NCI-H146 treated with DMSO at 0.1 percent for 48 hours (cell line): Measurements from ENCODE around the gene SRL.
"Not testable (repeated sequence)": the region's sequence is repeated elsewhere in the genome, so short reads cannot be mapped to it uniquely, and the experiment has no call there.

Experiments
- DNase-seq: peaks from one replicate; lab custom pipeline; 2025; ENCODE audit not compliant: unreplicated experiment; lab: John Stamatoyannopoulos, UW

Gene SRL

DNA sequence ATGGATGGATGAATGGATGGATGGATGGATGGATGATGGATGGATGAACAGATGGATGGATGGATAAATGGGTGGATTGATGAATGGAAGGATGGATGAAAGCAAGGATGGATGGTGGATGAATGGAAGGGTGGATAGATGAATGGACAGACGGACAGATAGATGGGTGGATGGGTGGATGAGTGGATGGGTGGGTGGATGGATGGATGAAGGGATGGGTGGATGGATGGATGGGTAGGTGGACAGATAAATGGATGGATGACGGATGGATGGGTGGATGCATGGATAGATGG lies 14.9 kb downstream of the SRL start:
- DNase-seq, result no peak

DNA sequence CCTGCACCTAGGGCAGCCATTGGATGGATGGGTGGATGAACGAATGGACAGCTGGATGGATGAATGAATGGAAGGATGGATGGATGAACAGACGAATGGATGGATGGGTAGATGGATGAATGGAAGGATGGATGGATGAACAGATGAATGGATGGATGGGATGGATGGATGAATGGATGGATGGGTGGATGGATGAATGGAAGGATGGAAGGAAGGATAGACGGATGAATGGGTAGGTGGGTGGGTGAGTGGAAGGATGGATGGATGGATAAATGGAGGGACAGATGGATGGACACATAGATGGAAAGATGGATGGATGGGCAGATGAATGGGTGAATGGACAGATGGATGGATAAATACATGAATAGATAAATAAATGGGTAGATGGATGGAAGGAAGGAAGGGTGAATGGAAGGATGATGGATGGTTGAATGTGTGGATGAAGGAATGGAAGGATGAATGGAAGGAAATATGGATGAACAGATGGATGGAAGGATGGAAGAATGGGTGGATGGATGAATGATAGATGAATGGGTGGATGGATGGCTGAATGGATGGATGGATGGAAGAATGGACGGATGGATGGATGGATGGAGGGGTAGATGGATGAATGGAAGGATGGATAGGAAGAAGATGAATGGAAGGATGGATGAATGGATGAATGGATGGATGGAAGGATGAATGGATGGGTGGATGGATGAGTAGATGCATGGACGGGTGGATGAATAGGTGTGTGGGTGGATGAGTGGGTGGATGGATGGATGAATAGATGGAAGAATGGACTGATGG lies 15.4 kb downstream of the SRL start:
- no peak for DNase-seq

DNA sequence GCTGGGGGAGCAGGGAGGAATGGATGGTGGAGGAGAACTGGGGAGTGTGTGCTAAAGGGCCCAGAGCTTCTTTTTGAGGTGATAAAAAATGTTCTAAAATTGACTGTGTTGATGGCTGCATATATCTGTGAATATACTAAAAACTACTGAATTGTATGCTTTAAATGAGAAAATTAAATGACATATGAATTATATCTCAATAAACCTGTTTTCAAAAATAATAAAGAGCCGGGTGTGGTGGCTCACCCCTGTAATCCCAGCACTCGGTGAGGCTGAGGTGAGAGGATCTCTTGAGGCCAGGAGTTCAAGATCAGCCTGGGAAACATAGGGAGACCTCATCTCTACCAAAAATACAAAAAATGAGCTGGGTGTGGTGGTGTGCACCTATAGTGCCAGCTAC lies 16.8 kb downstream of the SRL start:
- DNase-seq, result no peak

DNA sequence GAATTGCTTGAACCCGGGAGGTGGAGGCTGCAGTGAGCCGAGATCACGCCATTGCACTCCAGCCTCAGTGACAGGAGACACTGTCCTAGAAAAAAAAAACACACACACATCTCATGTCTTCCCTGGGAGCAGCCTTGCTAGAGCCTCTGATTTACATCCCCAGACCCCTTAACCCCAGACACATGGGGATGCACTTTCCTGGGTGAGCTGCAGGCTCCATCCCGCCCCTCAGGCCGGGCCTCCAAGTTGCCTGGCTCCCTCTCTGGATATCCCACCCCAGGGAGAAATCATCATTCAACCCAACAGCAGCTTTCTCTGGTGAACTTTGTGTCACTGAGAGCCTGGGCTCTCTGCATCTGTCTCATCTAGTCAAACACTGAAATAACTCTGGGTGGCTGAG lies 21.5 kb downstream of the SRL start:
- no peak for DNase-seq

DNA sequence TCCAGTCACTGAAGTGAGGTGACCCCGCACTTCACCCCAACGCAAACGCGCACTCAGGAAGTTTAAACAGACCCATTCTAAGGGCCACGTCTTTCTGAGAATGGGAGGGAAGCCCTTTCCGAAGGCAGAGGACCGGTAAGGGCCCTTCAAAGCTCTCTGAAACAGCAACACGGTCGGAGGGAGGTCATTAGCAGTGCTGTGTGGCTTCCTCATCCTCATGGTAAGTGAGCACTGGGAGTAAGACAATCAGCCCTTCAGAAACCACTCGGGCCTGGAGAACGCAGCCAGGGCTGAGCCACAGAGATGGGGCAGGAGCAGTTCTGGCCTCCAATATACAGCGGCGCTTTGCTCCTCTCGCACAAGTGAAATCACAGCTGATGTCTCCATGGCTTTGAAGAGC lies 23.7 kb downstream of the SRL start:
- no peak for DNase-seq

DNA sequence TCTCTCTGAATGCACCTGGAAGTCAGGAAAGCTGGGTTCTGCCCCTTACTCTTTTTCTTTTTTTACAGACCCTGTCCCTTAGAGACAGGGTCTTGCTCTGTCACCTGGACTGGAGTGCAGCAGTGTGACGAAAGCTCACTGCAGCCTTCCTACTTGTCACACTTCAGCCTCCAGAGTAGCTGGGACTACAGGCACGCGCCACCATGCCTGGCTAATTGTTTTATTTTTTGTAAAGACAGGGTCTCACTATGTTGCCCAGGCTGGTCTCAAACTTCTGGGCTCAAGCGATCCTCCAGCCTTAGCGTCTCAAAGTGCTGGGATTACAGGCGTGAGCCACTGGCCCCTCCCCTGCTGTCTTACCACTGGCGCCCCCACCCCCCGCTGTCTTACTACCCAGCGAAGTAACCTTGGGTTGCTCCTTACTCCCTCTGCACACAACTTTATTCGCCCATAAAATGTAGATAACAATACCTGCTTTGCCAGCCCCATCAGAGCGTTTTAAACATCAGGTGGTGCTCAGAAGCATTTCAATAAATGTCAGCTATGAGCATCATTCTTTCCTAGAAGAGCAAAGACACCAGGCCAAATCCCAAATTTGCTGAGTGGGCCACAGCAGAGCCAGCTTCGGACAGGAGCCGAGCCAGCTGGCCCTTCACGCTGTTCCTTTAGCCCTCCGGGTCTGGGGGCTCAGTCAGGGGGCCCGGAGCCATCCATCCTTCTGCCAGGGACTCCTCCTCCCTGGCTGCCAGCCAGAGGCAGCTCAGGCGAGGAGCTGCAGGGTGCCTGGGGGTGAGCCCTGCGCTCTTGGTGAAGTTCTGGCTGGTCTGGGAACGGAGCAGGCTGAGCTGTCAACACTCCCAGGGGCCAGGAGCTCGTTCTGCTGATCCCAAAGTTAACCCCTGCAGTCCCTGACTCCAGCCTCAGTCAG lies 24.4 kb downstream of the SRL start:
- DNase-seq, result peak; percentile 15

DNA sequence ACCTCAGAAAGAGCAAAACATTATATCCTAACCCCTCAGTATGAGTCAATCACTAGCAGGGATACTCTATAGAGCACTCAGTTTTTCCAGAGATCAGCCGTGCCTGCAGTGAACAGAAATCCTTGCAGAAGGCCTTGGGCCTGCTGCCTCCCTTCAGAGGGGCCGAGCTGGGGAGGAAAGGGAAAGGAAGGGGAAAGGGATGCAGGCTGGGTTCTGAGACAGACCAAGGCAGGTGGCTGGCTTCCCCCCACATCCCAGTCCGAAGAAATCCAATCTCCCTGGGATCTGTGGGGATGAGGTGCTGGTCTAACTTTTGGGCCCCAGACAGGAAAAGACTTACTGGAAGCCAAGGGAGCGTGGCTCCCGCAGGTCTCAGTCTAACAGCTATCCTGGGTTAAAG lies 25.3 kb downstream of the SRL start:
- DNase-seq, result no peak

DNA sequence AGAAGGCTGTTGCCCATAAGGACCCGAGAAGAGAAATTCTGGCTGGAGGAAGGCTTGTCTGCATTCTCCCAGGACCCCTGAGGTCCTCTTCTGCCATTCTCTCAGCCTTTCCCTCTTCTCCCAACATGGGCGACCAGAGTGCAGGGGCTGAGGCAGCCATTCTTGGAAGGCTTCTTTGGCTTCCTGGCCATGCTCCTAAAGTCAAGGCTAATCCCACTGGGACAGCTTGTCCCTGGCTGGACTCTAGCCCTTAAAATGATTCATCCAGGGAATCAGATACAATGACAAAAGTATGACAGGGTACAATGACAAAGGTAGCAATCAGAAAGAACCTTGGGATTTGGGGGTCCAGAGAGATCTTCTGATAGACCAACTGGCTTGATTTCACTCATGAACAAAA lies 26.8 kb downstream of the SRL start:
- DNase-seq, result no peak

DNA sequence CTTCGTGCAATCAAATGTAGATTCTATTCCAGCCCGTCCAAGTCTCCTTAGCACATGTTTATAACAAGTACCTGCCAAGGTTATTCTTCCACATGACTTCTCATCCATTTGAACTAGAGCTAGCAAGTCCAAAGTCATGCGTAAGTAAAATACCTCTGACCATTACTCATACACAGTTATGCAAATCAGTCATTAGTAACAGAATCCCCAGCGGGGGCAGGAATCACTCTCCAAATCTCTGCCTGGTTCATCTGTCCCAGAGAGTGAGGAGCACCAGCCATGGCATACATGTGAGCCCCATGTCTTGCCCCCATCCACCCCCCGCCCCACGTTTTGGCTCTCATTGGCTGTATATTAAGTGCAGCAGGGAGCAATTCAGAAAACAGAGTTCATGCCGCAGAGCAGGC lies 27.7 kb downstream of the SRL start:
- no peak for DNase-seq

DNA sequence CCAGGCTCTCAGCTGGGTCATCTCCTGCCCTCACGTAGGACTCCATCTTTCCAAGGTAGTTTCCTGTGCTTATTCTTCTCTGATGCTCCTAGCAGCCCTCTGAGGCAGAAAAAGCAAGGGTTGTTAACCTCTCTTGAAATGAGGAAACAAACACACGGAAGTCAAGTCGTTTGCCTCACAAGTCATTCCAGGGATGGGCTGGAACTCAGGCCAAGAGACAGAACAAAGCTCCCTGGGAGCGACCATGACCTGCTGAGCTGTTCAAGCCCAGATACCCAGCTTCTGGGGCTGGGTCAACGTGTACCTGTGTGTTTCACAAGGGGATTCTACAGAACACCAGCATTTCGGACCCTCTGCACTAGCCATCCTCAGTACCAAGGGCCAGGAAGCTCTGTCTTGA lies 28.1 kb downstream of the SRL start:
- no peak for DNase-seq

DNA sequence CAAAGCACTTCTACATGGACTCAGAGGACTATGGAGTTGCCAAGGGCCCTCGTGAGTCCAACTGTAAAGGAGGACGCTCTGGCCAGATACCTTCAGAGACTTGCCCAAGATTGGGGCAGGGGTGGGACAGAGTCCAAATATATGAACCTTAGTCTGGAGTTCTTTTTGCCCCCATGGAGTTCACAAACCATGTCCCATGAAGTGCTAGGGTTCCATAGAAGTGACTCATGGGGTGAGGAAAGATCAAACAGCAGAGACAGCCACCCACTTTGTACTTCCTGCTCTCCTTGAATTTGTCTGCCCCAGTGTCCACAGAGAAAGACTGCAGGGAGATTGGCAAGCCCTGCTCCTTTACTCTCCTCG lies 29.0 kb downstream of the SRL start:
- no peak for DNase-seq

DNA sequence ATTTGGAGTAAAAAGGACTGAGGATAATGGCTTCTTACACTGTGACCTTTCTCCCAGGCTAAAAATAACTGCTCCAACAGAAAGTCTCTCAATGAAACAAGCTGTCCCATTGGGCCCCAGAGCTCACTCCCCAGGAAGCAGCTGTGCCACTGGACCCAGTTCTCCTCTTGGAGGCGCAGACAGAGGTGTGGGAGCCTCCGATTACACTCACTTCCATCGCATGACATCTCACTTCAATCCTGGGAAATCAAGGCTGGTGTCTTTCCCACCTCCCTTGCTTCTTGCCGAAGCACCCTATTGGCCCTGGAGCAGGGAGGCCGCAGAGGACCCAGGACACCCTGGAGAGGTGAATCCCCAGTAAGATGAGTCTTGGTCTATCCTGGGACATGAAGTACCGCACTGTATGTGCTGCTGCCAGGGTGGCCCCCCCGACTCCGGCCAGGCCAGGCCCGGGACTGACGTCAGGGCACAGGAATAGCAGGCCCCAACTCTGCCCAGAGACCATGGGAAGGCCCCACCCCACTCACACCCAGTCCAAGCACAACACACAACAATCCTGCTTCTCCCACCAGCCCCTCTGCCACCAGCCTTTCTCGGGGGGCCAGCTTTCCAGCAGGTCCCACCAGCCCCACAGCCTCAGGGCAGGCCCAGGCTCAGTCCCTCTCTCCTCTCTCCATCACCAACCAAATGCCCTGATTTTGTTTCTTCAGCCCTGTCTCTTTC lies 29.5 kb downstream of the SRL start:
- DNase-seq, result no peak

DNA sequence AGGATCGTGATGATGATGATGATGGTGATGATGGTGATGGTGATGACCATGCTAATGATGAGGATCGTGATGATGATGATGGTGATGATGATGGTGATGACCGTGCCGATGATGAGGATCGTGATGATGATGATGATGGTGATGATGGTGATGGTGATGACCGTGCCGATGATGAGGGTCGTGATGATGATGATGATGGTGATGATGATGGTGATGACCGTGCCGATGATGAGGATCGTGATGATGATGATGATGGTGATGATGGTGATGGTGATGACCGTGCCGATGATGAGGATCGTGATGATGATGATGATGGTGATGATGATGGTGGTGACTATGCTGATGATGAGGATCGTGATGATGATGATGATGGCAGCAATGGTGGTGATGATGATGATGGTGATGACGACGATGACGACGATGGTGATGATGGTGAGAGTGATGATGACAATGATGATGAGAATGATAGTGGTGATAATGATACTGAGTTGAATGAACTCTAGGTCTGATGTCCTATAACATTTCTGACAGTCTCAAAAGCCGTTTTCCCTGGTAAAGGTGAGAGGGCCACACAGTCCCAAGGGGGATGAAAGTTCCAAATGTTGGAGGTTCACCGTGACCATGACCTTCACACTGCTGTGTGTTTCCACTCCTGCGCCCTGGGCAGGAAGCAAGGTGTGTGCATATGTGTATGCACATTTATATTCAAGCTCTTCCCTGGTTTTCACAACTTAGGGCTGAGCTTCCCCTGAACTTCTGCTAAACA lies 30.3 kb downstream of the SRL start:
- DNase-seq, result not testable (repeated sequence)

DNA sequence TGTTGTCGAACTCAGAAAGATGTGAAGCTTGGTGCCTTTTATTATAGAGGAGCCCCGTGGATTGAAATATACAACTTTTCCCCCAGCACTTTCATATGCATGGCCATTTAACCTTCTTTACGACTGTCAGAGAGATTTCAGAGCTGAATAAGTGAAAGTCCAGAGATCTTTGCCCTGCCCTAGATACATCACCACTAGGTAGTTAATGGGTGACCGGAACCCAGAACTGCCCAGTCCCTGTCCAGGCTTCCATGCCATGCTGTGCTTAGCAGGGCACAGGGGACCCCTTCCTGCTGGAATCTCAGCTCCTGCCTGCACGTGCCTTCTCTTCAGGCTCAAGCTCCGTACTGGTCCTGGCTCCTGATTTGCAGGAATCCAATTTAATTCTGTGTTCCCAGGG lies 32.2 kb downstream of the SRL start:
- DNase-seq, result no peak

DNA sequence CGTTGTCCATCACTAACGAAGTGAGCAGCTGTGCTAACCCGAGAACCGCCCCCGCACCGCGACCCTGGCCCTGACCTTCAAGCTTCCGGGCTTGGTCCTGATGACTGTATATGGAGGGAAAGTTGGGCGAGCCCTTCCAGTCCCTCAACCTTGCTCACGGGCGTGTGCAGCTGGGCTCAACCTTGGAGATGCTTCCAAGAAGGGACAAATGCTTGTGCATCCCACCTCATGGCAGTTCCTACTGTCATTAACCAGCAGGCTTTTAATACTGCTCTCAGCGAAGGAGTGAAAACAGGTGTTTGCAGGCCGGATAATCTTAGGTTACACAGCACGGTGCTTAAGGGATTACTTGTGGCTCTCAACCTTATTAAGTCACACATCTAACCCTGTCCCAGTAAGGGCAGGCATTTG lies 33.5 kb downstream of the SRL start:
- DNase-seq, result no peak

DNA sequence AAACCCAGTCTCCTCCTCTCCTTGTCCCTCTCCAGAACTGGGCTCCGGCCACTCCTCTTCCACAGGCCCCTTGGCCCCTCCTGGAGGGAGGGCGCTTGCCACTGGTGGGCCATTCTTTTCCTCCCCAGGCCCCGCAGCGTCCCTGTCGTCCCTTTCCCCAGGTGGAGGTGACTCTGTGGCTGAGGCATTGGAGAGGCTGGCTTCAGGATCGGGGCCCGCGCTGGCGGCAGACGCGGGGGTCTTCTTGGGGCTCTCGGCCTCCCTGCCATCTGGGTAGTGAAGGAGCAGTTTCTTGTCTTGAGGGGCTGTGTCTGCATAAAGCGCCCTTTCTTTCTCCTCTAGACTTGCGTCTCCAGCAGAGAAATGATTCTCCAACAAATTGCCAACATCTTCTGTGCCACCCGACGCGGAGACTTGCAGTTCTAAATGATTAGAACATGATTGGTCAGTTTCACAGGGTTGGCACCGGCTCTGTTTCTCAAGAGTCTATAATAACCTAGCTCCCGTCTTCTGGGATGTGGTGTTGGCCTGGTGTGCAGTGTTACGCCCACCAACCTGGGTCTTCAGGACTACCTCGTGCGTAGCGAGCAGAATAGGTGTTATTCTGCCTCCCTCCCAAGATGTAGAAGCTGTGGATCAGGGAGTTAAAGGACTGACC lies 34.1 kb downstream of the SRL start:
- DNase-seq, result no peak

DNA sequence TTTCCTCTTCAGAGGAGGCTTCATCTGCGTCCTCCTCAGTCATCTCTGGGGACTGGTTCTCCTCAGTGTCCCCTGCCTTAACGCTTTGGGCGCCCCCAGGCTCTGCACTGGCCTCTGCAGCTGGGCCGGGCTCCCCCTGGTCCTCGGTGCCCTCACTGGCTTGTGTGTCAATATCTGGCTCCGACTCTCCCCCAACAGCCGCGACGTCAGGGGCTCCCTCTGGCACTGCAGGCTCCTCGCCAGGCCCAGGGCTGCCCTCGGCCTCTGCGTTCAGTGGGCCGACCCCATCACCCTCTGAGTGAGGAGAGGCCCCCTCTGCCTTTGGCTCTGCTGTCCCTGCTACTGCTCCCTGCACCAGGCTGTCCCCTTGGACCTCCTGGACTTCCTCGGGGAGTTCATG lies 34.7 kb downstream of the SRL start:
- no peak for DNase-seq

DNA sequence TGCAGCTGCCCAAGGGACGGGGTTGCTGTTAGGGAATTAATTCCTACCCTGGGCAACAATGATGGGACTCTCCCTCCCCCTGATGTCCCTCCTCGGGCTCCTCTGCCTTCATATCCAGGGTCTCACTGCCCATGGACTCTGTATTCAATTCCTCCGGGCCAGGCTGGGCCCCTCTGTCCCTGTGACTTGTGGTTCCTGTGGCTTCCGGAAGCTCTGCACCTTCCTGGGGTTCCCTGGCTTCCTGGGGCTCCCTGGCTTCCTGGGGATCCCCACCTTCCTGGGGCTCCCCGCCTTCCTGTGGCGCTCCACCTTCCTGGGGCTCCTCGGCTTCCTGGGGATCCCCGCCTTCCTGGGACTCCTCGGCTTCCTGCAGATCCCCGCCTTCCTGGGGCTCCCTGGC lies 35.2 kb downstream of the SRL start:
- no peak for DNase-seq

DNA sequence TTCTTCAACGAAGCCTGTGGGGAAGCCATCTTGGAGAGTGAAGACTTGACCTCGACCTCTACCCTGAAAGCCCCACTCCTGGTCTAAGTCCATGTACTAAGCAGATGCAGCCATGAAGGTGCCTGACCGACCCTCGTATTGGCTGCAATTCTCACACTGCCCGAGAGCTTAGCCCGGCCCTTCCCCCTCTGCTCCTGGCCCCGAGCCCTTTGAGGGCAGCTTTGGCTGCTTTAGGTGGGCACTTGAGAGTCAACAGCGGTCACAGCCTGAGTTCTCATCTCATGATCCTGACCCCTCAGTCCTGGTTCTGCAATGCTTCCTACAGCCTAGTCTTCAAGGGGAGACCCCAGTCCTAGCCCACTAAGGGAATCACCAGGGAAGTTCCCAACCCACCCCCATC lies 35.9 kb downstream of the SRL start:
- no peak for DNase-seq

DNA sequence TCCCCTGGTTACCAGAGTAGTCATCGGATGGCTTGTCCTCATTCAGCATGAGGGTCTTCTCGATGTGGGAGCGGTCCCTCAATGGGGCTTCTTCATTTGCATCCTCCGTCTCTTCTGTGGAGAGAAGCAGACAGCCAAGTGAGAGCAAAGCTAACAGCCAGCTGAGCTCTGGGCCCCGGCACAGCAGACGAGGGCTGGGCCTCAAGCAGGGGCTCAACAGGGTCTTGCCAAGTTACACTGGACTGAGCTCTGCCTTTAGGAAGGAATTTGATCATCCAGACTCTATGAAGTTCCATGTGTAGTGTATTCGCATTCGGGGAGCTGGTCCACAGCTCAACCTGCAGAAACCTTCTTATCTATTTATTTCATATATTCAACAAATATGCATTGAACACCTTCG lies 37.4 kb downstream of the SRL start:
- no peak for DNase-seq

DNA sequence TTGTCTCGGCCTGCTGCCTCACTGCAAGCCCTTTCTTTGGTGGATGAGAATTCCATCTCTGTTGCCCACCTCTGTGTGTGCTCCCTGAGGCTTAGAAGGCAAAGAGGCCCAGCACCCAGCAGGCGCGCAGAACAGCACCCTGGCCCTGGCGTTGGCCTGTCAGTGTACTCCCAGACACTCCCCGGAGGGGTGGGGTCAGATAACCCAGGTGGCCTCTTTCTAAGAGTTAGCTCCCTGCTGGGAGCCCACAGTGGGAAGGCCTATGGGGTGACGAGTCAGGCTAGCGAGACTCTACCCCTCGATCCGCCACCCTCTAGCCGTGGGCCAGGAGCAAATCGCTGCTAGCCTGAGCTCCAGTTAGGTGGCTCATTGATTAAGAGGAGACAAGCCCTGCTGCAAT lies 38.1 kb downstream of the SRL start:
- DNase-seq, result peak; percentile 23
